Calu3 (cell line): ENCODE measurements around the gene NOTO. TPM values are rescaled to one million over a fixed set of nuclear protein-coding genes. Genes with fewer than 3 reads are reported as not detected.

Experiments
- Bru-seq: library from RNA; stranded (reverse); fragments of 400-500 nt; gene quantifications from one replicate; lab custom pipeline; 2021; lab: Mats Ljungman, UMichigan
- BruChase-seq, 2 experiments: library from RNA; stranded (reverse); fragments of 400-500 nt; gene quantifications; one replicate each; lab custom pipeline; 2021; lab: Mats Ljungman, UMichigan
- BruUV-seq: library from RNA; stranded (reverse); fragments of 400-500 nt; replicated peaks from 2 replicates; lab custom pipeline; 2021; lab: Mats Ljungman, UMichigan
- CTCF ChIA-PET: fragments of 300-600 bp; sonication (Branson Sonifier 250); formaldehyde crosslinking; loops from one replicate; lab custom pipeline; 2022; ENCODE audit warnings: antibody characterized with exemption; lab: Charles Lee
- DNase-seq: peaks from one replicate; pipeline ENCODE4 v3.0.0; 2022
- H3K27ac Mint-ChIP-seq: one replicate; pipeline ENCODE4 v1.8.0; 2022; ENCODE audit warnings: mixed read lengths; ENCODE audit not compliant: unreplicated experiment
- H3K27me3 Mint-ChIP-seq: one replicate; pipeline ENCODE4 v1.8.0; 2022; ENCODE audit warnings: mixed read lengths; ENCODE audit not compliant: unreplicated experiment
- H3K36me3 Mint-ChIP-seq: one replicate; pipeline ENCODE4 v1.8.0; 2022; ENCODE audit warnings: mild to moderate bottlenecking, moderate library complexity, mixed read lengths; ENCODE audit not compliant: insufficient read depth, unreplicated experiment
- H3K4me1 Mint-ChIP-seq: one replicate; pipeline ENCODE4 v1.8.0; 2022; ENCODE audit warnings: mild to moderate bottlenecking, low read depth, mixed read lengths; ENCODE audit not compliant: unreplicated experiment
- H3K4me3 Mint-ChIP-seq: one replicate; pipeline ENCODE4 v1.8.0; 2022; ENCODE audit warnings: mild to moderate bottlenecking, low read depth, moderate library complexity, mixed read lengths; ENCODE audit not compliant: unreplicated experiment
- H3K9me3 Mint-ChIP-seq: one replicate; pipeline ENCODE4 v1.8.0; 2022; ENCODE audit warnings: low read depth, mixed read lengths; ENCODE audit not compliant: unreplicated experiment
- CTCF ChIP-seq: fragments of 200-600 bp; IDR thresholded peaks from one replicate; pipeline ENCODE4 v1.8.0; 2022; ENCODE audit warnings: antibody characterized with exemption; ENCODE audit not compliant: unreplicated experiment
- intact Hi-C: fragments of 100-400 bp; cut with micrococcal nuclease; formaldehyde crosslinking; loops from one replicate; pipeline ENCODE4 v1.10.0; 2022; ENCODE audit not compliant: unreplicated experiment
- long read RNA-seq: library from polyadenylated mRNA; stranded (forward); transcript quantifications from one replicate; pipeline ENCODE4 v2.0.0, GENCODE V29; 2022
- total RNA-seq: library from RNA; stranded (reverse); gene quantifications from 2 replicates; pipeline ENCODE4 v1.2.3, GENCODE V29; 2022

NOTO gene
- total RNA-seq (not detected in 2 replicates), Bru-seq, nascent RNA (not detected), BruChase-seq, experiment 1, labeled RNA remaining after a 6-hour chase (not detected), BruChase-seq, experiment 2, labeled RNA remaining after a 2-hour chase (not detected)
- long read RNA-seq, result 0 reads

DNA sequence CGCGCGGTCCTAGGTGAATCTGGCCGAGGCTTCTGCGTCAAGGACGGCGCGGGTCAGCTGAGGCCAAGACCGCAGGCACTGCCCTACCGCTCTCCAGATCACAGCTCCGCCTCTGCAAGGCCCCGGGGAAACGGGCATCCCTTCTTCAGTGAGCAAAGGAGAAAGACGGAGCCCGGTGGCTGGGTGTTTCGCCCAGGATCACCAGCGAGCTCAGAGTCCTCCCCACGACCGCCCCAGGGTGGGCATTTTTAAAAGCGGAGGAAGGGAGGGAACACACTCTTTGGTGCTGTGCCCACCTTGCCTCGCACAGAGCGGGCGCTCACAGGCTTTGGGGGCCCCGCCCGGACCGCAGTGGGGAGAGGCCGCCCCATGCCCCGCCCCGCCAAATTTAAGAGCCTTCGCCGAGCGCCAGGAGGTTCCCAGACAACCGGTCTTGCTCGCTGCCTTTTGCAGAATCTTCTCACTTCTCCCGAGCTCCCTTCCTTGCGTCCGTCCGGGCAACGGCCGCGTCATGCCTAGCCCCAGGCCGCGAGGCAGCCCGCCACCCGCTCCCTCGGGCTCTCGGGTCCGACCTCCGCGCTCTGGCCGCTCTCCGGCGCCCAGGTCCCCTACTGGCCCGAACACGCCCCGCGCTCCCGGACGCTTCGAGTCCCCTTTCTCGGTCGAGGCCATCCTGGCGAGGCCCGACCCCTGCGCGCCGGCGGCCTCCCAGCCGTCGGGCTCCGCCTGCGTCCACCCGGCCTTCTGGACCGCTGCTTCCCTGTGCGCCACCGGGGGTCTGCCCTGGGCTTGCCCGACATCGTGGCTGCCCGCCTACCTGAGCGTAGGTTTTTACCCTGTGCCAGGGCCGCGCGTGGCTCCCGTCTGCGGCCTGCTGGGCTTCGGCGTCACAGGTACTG, at the start of gene NOTO:
TSS of gene NOTO (plus strand) at position 419 of the 899 bp plus-strand sequence. CDS start at position 512, 93 bp downstream.
- Mint-ChIP-seq H3K9me3 (no peaks in the 10 kb centered on the region), H3K27me3 (peaks cover 59% of the 10 kb centered on the region), H3K4me3 (peak within 1 kb of the TSS; percentile 56), H3K4me1 (no peaks in the 10 kb centered on the region), H3K36me3 (no peaks in the 10 kb centered on the region), H3K27ac (no peak within 1 kb of the TSS)
- no TSS peak for BruUV-seq
- peak; percentile 32 for DNase-seq
- intact Hi-C loops, result no loop called here
- TF ChIP-seq CTCF, result no peak
- CTCF ChIA-PET, result interaction anchor here (0.9 kb wide), 1 partner anchor 10 kb away, joined by 3 read pairs; no protein-coding TSS in a partner anchor

DNA sequence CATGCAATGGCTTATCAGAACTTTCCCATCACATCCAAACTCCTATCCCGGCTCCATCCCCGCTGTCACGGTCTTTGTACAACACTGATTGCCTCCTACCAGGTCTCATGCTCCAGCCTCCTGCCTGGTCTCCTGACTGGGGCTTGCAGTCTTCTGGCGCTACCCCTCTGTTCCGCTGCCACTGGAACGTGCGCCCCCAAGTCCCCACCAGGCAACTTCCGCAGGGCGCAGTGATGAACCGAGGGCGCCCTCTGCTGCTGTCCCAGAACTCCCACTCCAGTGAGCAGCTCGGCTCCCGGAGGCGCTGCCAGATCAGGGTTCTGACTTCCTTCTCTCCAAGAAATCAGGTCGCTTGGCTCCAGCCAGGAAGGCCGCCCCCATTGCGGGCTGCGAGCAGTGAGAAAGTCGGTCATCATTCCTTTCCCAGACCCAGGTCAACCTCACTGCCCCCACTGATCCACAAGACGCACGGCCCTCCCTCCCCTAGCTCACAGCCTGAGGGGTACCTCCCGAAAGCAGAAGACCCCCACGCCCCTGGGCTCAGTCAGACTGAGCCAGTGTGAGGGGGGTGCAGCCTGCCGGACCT, 45.7 kb upstream of the NOTO start:
- no peaks in the 10 kb centered on the region for H3K9me3 Mint-ChIP-seq
- peak; percentile 71 for DNase-seq
- peak; percentile 68 for TF ChIP-seq CTCF
- no peak overlapping the region for H3K27ac Mint-ChIP-seq
- no TSS peak for BruUV-seq
- H3K27me3 Mint-ChIP-seq, result peaks cover 49% of the 10 kb centered on the region
- CTCF ChIA-PET, result interaction anchor here (0.7 to 1.0 kb wide), 2 partner anchors 20 to 71 kb away, joined by 4 to 22 read pairs; no protein-coding TSS in a partner anchor
- no peaks in the 10 kb centered on the region for H3K36me3 Mint-ChIP-seq
- H3K4me1 Mint-ChIP-seq, result peaks cover 8% of the 10 kb centered on the region
- intact Hi-C loops, result loop anchor here (1.0 kb wide), 1 partner anchor 71 kb away; no protein-coding TSS in a partner anchor
- peak overlapping the region; percentile 13 for H3K4me3 Mint-ChIP-seq

DNA sequence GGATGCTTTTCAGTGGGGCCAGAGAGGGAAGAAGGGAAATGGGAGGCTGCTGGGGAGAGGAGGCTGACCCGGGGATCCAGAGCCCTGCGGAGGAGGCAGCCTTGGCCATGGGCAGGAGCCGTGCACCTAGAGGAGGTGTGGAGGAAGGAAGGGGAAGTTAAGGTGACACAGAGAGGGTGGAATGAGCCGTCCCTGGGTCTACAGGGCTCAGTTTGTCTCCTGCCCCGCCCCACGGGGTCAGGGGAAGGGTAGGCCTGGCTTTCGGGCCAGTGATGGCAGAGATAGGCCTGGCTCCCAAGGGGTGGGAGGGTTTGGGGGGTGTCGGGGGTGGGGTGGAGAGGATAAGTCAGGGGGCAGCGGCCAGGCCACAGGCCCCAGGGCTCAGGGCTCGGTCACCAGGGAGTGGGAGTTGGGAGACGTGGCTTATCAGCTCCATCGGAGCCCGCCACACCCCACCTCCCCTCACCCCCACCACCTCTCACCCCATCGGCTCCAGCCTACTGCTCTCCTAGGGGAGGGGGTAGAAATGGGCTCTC, 39.5 kb upstream of the NOTO start:
- H3K4me3 Mint-ChIP-seq, result no peak overlapping the region
- no peaks in the 10 kb centered on the region for H3K4me1 Mint-ChIP-seq
- DNase-seq, result no peak
- no peak for TF ChIP-seq CTCF
- H3K27me3 Mint-ChIP-seq, result peaks cover 44% of the 10 kb centered on the region
- H3K36me3 Mint-ChIP-seq, result no peaks in the 10 kb centered on the region
- intact Hi-C loops, result loop anchor here (1.0 to 5.0 kb wide), 3 partner anchors 91 to 271 kb away; partner anchors contain the start of gene SFXN5
- H3K9me3 Mint-ChIP-seq, result no peaks in the 10 kb centered on the region
- BruUV-seq, result no TSS peak
- H3K27ac Mint-ChIP-seq, result no peak overlapping the region
- CTCF ChIA-PET, result interaction anchor here (0.7 to 1.0 kb wide), 4 partner anchors 67 to 238 kb away, joined by 5 to 8 read pairs (median 6); no protein-coding TSS in a partner anchor
